PFSK-1 (cell line): ENCODE results near the gene EYA4.

Experiments
- POLR2AphosphoS5 ChIP-seq: IDR thresholded peaks from 2 replicates; pipeline ENCODE4 v1.6.1; 2012; ENCODE audit warnings: low read depth, mild to moderate bottlenecking, control low read depth, low read length, moderate library complexity
- SIN3A ChIP-seq: IDR thresholded peaks from 2 replicates; pipeline ENCODE4 v1.6.1; 2012; ENCODE audit warnings: mild to moderate bottlenecking, low read length, moderate library complexity, borderline replicate concordance; ENCODE audit not compliant: insufficient read depth

DNA sequence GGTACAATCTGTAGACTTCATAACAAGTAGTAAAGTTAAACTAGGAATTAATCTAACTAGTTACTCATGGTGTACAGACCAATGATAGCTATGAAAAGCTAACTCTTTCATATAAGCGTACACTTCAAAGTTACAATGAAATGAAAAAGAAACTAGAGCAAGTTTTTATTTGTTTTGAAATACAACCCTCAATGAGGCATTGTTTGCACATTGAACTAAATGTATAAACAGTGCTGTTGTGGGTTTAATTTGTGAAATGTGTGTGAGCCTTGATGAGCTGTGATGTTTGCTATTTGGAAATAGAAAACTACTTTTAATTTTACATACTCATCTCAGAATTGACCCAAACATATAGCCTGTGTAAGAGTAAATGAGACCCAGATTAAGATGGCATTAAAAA lies 11.1 kb upstream of the EYA4 start:
- no peak for TF ChIP-seq SIN3A
- no peak for TF ChIP-seq POLR2AphosphoS5
